GM08714 (cell line): ENCODE measurements around the gene TSEN54.

Source experiments
- H3K4me3 ChIP-seq: fragments of 200-500 bp; sonication (Bioruptor generic); 2 replicates; pipeline ENCODE4 v1.5.1; 2014; ENCODE audit warnings: mild to moderate bottlenecking, low read length, inconsistent platforms
- ZNF274 ChIP-seq: IDR thresholded peaks from 2 replicates; pipeline ENCODE4 v1.6.1; 2012; ENCODE audit warnings: mild to moderate bottlenecking, low read depth, low read length

TSEN54 gene

DNA sequence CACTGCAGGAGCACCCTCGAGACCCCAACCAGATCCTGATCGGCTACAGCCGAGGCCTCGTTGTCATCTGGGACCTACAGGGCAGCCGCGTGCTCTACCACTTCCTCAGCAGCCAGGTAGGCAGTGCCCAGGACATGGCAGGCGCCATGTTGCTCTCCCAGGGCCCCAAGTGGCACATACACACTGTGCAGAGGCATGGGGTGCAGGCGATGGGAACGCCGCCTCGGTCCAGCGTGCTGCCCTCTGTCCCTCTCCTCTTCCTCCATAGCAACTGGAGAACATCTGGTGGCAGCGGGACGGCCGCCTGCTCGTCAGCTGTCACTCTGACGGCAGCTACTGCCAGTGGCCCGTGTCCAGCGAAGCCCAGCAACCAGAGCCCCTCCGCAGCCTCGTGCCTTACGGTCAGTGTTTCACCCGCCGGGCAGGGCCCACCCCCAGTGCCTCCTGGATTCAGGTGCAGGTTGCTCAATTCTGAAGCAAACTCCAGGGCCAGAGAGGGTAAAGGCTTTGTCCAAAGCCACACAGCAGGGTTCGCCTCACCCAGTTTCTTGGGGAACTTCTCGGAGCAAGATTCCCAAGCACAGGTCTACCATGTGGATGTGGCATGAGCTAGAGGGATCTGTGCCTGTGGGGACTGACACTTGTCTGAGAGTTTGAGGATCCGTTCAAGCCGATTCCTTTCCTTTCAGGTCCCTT is 46.9 kb downstream of the TSEN54 start:
- no peak for TF ChIP-seq ZNF274
- no peak overlapping the region for H3K4me3 ChIP-seq

DNA sequence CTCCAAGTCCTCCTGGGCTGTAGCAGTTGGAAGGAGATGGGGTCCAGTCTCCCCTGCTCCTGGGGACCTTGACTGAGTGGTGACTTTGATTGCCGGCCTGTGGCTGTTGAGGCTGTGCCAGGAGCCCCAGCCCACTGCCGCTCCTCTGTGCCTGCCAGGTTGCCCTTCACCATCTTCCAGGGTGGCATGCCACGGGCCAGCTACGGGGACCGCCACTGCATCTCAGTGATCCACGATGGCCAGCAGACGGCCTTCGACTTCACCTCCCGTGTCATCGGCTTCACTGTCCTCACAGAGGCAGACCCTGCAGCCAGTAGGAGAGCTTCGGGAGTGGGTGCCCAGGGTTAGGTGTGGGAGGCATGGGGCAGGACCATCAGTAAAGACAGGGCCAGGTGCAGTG is 47.9 kb downstream of the TSEN54 start:
- no peak overlapping the region for H3K4me3 ChIP-seq
- no peak for TF ChIP-seq ZNF274

DNA sequence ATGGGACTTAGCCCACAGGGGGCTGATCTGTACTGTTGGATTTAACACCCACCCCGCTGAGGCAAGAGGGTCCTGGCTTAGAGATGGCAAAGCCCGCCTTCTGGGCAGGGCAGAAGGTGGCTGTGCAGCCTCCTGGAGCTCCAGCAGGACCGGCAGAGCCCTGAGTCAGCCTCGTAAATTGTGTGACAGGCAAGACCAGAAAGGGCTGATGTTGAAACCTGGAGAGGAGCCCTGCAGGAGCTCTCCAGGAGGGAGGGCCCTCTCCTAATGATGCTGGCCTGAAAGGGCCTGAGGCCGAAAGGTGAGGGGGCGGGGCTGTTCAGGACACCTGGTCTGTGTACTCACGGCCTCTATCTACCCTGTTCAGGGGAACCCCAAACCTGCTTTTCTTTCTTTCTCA is 48.7 kb downstream of the TSEN54 start:
- no peak overlapping the region for H3K4me3 ChIP-seq
- no peak for TF ChIP-seq ZNF274

DNA sequence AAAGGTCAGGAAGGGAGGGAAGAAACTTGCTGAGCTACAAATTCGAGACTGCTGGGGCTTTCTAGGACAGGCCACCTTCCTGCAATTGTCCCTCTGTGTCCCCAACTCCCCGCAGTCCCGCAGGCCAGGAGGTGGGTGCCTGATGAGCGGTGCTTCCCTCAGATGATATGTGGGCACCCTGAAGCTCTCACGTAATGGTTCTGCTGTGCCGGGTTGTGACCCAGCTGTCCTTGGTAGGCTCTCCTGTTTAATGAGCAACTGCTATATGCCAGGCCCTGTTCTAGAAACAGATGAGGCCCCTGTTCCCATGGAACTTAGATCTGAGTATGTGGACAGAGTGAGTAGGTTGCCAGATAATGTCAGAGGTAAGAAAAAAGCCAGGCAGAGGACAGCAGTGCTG is 49.3 kb downstream of the TSEN54 start:
- TF ChIP-seq ZNF274 = no peak
- no peak overlapping the region for H3K4me3 ChIP-seq

DNA sequence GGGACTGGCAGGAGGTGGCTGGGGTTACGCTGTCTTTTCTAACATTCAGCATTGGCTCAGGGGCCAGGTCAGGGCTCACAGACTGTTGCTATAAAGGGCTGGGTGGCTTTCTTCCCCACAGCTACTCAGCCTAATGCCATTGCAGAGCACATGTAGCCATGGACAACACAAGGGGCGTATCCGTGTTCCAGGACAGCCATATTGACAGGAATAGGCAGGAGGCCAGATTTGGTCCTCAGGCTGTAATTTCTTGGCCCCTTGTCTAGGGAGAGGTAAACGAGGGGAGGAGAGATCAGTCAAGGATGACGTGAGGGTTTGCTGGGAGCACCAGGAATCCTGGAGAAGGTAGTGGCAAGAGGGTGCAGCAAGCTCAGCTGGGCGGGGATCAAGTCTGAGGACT is 50.1 kb downstream of the TSEN54 start:
- TF ChIP-seq ZNF274 = no peak
- H3K4me3 ChIP-seq = no peak overlapping the region

DNA sequence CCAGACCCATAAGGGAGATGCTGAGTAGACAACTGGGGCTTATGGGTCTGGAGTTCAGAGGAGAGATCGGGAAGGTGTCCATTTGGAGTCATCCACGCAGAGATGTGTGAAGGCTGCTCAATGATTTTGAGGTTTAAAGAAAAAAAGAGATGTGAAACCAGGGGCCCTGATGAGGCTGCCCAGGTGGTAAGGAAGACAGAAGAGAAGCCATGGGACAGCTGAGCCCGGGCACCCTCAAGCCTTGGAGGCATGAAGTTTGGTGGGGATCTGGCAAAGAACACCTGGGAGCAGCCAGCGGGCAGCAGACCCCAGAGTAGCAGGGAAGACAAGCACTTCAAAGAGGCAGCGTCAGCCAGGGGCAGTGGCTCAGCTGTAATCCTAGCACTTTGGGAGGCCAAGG is 50.5 kb downstream of the TSEN54 start:
- TF ChIP-seq ZNF274 = no peak
- no peak overlapping the region for H3K4me3 ChIP-seq

DNA sequence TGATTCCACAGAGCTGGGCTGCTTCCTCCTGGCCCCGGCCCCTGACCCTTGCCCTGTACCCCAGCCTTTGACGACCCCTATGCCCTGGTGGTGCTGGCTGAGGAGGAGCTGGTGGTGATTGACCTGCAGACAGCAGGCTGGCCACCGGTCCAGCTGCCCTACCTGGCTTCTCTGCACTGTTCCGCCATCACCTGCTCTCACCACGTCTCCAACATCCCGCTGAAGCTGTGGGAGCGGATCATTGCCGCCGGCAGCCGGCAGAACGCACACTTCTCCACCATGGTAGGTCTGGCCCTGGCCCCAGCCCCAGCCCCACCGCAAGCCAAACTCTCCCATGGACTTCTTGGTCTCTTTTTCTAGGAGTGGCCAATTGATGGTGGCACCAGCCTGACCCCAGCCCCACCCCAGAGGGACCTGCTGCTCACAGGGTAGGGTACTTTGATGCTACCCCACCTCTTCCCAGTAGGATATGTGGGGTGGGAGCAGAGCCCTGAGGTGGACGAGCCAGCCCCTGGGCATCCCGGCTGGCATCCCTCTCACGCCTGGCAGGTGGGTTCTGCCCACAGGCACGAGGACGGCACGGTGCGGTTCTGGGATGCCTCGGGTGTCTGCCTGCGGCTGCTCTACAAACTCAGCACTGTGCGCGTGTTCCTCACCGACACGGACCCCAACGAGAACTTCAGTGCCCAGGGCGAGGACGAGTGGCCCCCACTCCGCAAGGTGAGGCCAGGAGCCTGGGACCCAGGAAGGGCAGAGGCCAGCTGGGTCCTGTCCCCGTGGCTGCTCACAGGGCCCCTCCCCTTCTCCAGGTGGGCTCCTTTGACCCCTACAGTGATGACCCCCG is 52.3 kb downstream of the TSEN54 start:
- no peak for TF ChIP-seq ZNF274
- no peak overlapping the region for H3K4me3 ChIP-seq

DNA sequence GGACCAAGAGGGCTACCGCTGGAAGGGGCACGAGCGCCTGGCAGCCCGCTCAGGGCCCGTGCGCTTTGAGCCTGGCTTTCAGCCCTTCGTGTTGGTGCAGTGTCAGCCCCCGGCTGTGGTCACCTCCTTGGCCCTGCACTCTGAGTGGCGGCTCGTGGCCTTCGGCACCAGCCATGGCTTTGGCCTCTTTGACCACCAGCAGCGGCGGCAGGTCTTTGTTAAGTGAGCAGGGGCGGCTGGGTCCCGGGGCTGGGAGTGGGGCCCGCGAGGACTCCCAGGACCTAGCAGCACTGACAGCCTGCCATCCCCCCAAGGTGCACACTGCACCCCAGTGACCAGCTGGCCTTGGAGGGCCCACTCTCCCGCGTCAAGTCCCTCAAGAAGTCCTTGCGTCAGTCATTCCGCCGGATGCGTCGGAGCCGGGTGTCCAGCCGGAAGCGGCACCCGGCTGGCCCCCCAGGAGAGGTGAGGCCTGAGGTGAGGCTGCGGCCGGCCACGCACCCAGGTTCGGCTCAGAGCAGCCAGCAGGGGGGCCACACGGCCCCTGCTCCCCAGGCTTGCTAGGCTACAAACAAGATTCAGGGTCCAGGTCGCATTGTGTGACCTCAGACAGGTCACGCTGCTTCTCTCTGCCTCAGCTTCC is 53.8 kb downstream of the TSEN54 start:
- no peak for TF ChIP-seq ZNF274
- H3K4me3 ChIP-seq = no peak overlapping the region

DNA sequence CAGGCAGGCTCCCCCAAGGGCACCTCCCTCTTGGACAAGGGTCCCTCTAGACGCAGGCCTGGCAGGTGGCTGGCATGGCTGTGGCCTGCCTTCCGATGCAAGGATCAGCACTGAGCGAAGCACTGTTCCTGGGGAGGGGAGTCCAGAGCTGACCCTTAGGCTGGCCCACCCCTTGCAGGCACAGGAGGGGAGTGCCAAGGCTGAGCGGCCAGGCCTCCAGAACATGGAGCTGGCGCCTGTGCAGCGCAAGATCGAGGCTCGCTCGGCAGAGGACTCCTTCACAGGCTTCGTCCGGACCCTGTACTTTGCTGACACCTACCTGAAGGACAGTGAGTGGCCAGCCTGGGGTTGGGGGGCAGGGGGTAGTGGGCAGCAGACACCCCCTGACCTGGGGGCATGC is 54.4 kb downstream of the TSEN54 start:
- no peak for TF ChIP-seq ZNF274
- no peak overlapping the region for H3K4me3 ChIP-seq

DNA sequence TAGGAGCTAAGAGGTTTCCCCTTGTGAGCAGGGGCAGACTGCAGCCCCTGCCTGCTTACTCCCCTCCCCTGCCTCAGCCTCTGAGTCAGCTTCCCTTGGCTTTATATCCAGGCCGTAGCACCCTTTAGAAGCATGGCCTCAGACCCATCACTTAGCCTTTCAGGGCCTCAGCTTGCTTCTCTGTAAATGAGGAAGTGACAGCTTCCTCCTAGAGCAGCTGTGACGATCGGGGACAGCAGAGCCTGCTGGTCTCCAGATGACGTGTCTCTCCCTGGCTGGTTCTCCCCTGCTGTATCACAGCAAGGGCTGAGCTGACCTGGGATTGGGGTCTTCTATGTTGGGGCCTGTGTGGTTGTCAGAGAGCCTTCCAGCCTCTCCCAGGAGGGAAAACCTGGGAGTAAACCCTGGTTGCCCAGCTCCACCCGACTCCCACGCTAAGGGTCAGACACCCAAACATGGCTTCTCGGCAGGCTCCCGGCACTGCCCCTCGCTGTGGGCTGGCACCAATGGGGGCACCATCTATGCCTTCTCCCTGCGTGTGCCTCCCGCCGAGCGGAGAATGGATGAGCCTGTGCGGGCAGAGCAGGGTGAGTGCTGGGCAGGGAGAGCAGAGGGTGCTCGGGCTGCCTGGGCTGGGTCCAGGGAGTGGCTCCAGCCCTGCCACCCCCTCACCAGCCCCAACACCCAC is 55.0 kb downstream of the TSEN54 start:
- H3K4me3 ChIP-seq = no peak overlapping the region
- TF ChIP-seq ZNF274 = no peak

DNA sequence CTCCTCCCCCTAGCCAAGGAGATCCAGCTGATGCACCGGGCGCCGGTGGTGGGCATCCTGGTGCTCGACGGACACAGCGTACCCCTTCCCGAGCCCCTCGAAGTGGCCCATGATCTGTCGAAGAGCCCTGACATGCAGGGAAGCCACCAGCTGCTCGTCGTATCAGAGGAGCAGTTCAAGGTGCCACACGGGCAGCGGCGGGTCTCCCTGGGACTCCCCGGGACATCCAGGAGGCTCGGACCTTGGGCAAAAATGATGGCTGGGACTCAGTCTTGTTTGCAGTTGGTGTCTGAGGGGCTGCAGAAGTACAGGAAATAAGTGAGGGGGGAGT is 55.5 kb downstream of the TSEN54 start:
- no peak overlapping the region for H3K4me3 ChIP-seq
- TF ChIP-seq ZNF274 = no peak

DNA sequence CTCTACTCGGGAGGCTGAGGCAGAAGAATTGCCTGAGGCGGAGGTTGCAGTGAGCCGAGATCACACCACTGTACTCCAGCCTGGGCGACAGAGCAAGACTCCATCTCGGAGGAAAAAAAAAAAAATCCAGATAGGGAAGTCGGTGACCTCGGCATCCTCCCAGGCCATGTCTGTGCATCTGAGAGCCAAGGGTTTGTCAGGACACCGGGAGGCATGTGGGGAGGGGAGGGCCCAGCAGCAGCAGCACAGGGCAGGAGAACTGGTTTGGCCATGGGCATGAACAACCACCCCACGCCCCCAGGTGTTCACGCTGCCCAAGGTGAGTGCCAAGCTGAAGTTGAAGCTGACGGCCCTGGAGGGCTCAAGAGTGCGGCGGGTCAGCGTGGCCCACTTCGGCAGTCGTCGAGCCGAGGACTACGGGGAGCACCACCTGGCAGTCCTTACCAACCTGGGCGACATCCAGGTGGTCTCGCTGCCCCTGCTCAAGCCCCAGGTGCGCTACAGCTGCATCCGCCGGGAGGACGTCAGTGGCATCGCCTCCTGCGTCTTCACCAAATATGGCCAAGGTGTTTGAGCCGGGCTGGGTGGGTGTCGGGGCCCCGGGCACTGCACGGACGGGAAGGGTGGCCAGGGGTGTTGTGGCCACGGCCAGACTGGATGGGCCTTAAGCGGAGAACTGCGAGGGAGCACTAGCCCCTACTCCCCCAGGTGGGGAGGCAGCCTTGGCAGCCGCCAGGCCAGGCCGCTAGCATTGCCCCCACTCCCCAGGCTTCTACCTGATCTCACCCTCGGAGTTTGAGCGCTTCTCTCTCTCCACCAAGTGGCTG is 56.6 kb downstream of the TSEN54 start:
- no peak overlapping the region for H3K4me3 ChIP-seq
- TF ChIP-seq ZNF274 = no peak

DNA sequence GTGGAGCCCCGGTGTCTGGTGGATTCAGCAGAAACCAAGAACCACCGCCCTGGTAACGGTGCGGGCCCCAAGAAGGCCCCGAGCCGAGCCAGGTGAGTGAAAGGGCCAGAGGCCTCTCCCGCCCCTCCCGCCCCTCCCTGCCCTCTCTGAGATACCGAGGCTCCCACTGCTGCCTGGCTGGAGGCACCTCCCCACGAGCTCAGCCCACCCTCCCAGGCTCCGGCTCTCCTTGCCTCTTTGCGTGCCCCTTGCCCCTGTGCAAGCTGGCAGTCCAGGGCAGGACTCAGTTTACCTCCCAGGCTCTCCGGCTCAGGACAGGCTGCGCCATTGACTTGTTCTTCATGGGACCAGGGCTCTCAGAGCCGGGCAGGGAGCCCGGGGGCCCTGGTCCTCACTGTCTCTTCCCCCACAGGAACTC is 57.2 kb downstream of the TSEN54 start:
- no peak for TF ChIP-seq ZNF274
- H3K4me3 ChIP-seq = no peak overlapping the region

DNA sequence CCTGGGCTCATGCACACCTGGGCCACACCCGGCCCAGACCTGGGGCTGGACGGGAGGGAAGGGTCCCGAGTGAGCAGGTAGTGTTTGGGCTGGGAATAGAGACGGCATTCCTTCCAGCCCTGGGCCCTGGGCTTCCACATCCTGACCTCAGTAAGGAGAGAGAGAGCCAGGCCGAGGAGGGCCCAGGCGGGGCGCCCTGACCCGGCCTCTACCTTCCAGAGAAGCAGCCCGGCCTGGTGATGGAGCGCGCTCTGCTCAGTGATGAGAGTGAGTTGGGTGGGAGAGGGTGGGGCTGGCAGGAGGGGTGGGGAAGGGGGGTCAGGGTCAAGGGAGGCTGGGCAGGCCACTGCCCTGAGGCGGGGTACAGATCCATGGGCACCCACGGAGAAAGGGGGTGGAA is 57.7 kb downstream of the TSEN54 start:
- TF ChIP-seq ZNF274 = no peak
- no peak overlapping the region for H3K4me3 ChIP-seq
